ENCODE results near the gene SLC26A11.
"Not testable (repeated sequence)": the region's sequence is repeated elsewhere in the genome, so short reads cannot be mapped to it uniquely, and the experiment has no call there.

The SLC26A11 gene

DNA sequence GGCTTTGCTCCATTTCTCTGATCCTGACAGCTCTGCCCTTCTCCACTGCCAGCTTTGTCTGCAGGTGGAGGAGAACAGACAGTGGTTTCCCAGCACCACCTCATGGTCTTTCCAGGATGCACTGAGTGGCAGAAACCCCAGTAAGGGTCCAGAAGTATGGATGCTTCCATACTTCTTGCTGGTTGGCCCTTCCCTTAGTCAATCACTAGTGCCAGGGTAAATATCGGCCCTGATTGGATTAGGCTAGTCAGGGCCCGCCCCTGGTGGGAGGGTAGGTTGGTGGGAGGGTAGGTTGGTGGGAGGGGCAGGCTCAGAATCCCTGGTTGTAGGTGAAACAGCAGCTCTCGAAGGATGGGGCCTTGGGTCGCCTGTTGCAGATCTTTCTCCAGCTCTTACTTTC is 50.6 kb downstream of the SLC26A11 start:
- TF ChIP-seq, protein P1, sequence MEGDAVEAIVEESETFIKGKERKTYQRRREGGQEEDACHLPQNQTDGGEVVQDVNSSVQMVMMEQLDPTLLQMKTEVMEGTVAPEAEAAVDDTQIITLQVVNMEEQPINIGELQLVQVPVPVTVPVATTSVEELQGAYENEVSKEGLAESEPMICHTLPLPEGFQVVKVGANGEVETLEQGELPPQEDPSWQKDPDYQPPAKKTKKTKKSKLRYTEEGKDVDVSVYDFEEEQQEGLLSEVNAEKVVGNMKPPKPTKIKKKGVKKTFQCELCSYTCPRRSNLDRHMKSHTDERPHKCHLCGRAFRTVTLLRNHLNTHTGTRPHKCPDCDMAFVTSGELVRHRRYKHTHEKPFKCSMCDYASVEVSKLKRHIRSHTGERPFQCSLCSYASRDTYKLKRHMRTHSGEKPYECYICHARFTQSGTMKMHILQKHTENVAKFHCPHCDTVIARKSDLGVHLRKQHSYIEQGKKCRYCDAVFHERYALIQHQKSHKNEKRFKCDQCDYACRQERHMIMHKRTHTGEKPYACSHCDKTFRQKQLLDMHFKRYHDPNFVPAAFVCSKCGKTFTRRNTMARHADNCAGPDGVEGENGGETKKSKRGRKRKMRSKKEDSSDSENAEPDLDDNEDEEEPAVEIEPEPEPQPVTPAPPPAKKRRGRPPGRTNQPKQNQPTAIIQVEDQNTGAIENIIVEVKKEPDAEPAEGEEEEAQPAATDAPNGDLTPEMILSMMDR (IDR thresholded peaks at IDR 0.05; ENCODE audit: control insufficient read depth, extremely low read depth, insufficient read depth): no peak
- H3K4me3 ChIP-seq (ENCODE audit: low read depth, low read length): no peak overlapping the region
- DNase-seq (ENCODE audit: low read depth): no peak

DNA sequence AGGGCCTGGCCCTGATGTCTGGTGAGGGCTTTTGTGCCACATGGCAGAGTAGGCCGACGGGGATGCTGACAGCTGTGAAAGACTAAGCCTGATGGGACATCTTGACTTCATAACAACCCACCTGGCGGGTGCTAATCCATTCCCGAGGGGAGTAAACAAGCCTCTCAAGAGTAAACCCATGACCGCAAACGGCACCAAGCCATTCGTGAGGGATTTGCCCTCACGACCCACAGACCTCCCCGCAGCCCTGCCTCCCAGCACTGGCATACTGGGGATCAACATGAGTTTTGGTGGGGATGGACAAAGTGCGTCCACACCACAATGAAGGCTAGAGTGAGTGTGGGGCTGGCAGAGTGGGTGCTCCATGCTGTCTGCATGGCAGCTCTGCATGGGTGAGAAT is 52.1 kb downstream of the SLC26A11 start:
- no peak for DNase-seq (ENCODE audit: low read depth)
- no peak overlapping the region for H3K4me3 ChIP-seq (ENCODE audit: low read depth, low read length)
- TF ChIP-seq, protein P1 (IDR thresholded peaks at IDR 0.05; ENCODE audit: control insufficient read depth, extremely low read depth, insufficient read depth): no peak

DNA sequence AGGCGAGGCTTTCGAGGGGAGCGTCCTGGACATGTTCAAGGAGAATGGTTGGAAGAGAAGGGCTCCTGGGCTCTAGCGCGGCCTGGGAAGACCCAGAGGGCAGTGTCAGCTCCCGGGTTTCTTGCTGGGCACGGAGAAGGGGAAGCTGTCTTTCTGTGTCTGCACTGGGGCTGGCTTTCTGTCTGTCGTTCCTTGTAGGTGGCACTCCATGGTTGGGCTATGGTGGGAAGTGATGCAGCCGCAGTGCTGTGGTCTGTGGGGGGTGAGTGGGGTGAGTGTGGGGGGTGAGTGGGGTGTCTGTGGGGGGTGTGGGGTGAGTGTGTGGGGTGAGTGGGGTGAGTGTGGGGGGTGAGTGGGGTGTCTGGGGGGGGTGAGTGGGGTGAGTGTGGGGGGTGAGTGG is 54.1 kb downstream of the SLC26A11 start:
- DNase-seq (ENCODE audit: low read depth): no peak
- TF ChIP-seq, protein P1 (IDR thresholded peaks at IDR 0.05; ENCODE audit: control insufficient read depth, extremely low read depth, insufficient read depth): no peak
- no peak overlapping the region for H3K4me3 ChIP-seq (ENCODE audit: low read depth, low read length)

DNA sequence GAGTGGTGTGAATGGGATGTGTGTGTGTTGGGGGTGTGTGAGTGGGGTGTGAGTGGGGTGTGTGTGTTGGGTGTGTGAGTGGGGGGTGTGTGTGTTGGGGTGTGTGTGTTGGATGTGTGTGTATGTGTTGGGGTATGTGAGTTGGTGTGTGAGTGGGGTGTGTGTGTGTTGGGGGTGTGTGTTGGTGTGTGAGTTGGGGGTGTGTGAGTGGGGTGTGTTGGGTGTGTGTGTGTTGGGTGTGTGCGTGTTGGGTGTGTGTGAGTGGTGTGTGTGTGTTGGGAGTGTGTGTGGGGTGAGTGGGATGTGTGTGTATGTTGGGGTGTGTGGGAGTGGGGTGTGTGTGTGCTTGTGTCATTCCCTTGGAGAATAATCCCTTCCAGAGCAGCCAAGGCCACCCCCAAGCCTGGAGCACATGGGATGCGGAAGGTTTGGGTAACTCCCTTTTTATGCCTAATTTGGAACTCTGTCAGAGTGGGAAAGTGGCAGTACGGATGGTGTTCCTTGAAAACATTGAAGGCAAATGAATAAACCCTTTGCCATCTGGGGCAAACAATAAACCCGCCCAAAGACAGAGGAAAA is 54.7 kb downstream of the SLC26A11 start:
- no peak overlapping the region for H3K4me3 ChIP-seq (ENCODE audit: low read depth, low read length)
- TF ChIP-seq, protein P1 (IDR thresholded peaks at IDR 0.05; ENCODE audit: control insufficient read depth, extremely low read depth, insufficient read depth): no peak
- no peak for DNase-seq (ENCODE audit: low read depth)

DNA sequence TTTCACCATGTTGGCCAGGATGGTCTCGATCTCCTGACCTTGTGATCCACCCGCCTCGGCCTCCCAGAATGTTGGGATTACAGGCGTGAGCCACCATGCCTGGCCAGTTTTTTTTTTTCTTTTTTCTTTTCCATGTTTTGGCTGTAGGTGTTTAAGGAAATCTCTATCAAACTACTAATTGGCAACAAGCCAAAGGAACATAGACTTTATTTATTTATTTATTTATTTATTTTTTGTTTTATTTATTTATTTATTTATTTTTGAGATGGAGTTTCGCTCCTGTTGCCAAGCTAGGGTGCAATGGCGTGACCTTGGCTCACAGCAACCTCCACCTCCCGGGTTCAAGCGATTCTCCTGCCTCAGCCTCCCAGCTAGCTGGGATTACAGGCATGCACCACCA is 55.6 kb downstream of the SLC26A11 start:
- not testable (repeated sequence) for DNase-seq (ENCODE audit: low read depth); H3K4me3 ChIP-seq (ENCODE audit: low read depth, low read length)

DNA sequence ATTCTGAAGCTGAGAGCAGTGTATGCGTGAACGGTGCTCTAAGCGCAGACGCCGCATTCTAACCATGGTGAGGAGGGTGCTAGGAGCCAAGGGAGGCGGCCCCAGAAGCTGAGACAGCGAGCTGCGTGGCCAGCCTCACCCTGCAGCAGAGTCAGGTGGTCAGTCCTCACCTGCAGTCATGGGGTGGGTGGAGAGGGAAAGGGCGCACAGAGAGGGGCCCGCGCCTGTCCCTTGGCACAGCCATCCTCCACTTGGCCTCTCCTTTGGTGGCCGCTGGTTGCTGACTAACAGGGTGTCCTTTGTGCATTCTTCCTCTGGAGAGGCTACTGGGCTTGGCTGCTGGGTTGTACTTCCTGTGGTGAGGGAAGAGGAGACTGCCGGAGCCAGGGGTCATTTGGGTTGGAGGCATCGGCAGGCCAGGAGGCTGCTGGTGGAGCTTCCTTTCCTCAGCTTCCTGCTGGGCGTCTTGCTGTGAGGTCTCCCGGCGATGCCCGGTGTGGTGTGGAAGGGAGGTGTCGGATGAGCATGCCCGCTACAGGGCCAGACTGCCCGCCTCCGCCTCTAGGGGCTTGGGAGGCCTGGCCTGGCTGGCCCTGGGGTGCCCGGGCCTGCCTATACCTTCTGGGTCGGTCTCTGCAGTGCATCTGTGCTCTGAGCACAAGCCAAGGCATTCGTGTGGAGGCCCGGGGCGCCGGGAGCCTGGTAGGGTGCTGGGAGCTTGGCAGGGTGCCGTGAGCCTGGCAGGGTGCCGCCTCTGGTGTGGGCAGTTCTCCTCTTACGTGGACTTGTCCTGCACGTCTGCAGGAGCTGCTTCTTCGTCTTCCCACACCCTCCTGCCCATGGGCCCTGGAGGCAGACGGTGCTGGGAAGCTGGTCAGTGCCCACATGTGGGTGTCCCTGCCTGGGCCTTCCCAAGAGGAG is 57.8 kb downstream of the SLC26A11 start:
- TF ChIP-seq, protein P1 (IDR thresholded peaks at IDR 0.05; ENCODE audit: control insufficient read depth, extremely low read depth, insufficient read depth): no peak
- H3K4me3 ChIP-seq (ENCODE audit: low read depth, low read length): peak overlapping the region; percentile 24; the same call in 1 of the 2 replicates
- DNase-seq (ENCODE audit: low read depth): no peak

DNA sequence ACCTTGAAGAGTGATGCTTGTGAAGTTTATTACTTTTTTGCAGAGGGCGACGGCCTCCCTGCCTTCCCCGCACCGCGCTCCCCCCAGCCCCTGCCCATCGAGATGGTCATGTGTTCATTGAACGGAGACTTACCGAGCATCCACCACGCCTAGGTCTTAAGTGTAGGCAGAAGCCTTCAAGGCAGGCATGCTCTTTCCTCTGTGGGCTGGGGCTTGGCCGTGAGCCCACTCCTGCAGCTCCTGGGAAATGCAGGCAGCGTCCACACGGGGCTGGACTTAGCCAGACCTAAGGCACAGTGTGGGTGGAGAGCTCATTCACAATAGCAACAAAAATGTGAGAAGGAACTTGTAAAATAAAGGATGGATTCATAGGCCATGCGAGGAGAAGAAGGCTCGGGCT is 59.7 kb downstream of the SLC26A11 start:
- TF ChIP-seq, protein P1 (IDR thresholded peaks at IDR 0.05; ENCODE audit: control insufficient read depth, extremely low read depth, insufficient read depth): no peak
- H3K4me3 ChIP-seq (ENCODE audit: low read depth, low read length): no peak overlapping the region
- no peak for DNase-seq (ENCODE audit: low read depth)
